HepG2 (cell line): ENCODE data around the gene RRAD. TPM values are rescaled to one million over a fixed set of nuclear protein-coding genes. Genes with fewer than 3 reads are reported as not detected.

Experiments used
- ATAC-seq: fragments of 200-7000 bp; cut with Tn5 transposase; 3 replicates; pipeline ENCODE4 v1.9.1; 2020; ENCODE audit warnings: mild to moderate bottlenecking, moderate library complexity
- BruUV-seq: library from RNA; stranded (reverse); fragments of 400-500 nt; replicated peaks from 2 replicates; lab custom pipeline; 2021; lab: Mats Ljungman, UMichigan
- CTCF ChIA-PET: fragments of 300-600 bp; formaldehyde crosslinking; extraction: SDS; loops from one replicate; lab custom pipeline; 2021; ENCODE audit warnings: low total read pairs, inconsistent platforms, low intra/inter-chr PET ratio; lab: Yijun Ruan, JAX
- POLR2A ChIA-PET: fragments of 350-600 bp; sonication (Branson Sonifier 250); formaldehyde crosslinking; loops from one replicate; lab custom pipeline; 2020; ENCODE audit warnings: antibody characterized with exemption, inconsistent platforms; lab: Yijun Ruan, JAX
- DNase-seq: peaks from one replicate; pipeline ENCODE4 v3.0.0-alpha.2; 2015; ENCODE audit warnings: low spot score
- FAIRE-seq: peaks from 3 replicates; lab custom pipeline; 2011; peaks lifted over from hg19 to GRCh38; lab: Jason Lieb, UNC
- H2AFZ ChIP-seq: one replicate; pipeline ENCODE4 v1.6.1; 2011; ENCODE audit warnings: low read length, inconsistent platforms
- H3K27ac ChIP-seq: fragments of 300-600 bp; 3 replicates; pipeline ENCODE4 v1.8.0; 2011; ENCODE audit warnings: mixed run types, mild to moderate bottlenecking, mixed read lengths, low read length, inconsistent platforms; ENCODE audit not compliant: insufficient read depth; ENCODE audit errors: extremely low read length
- H3K27me3 ChIP-seq, 2 experiments: fragments of 200-600 bp in 1 of 2; 2 replicates in 1 of 2; 3 replicates in 1 of 2; pipeline versions ENCODE4 v1.6.0 to v1.8.0; 2011; ENCODE audit warnings: low read length in 2 of 2, mild to moderate bottlenecking in 2 of 2, moderate library complexity in 2 of 2, inconsistent platforms in 1 of 2; ENCODE audit not compliant: insufficient read depth in 2 of 2, control insufficient read depth in 1 of 2
- H3K36me3 ChIP-seq, 2 experiments: fragments of 200-600 bp in 1 of 2; replicated peaks in 1 of 2; 2 replicates in 1 of 2; 3 replicates in 1 of 2; pipeline versions ENCODE4 v1.5.1 to v1.8.0; 2011; ENCODE audit warnings: low read length in 2 of 2, inconsistent platforms in 1 of 2; ENCODE audit not compliant: insufficient read depth in 2 of 2, control insufficient read depth in 1 of 2
- H3K4me1 ChIP-seq: 2 replicates; pipeline ENCODE4 v1.5.1; 2012; ENCODE audit warnings: low read length, inconsistent platforms; ENCODE audit not compliant: insufficient read depth
- H3K4me2 ChIP-seq: 2 replicates; pipeline ENCODE4 v1.6.0; 2011; ENCODE audit warnings: low read depth, low read length, inconsistent platforms
- H3K4me3 ChIP-seq, 3 experiments: fragments of 200-600 bp in 1 of 3; sonication (generic), shearing (Covaris generic) in 1 of 3; replicated peaks in 1 of 3; 2 replicates each; pipeline ENCODE4 v1.5.1; 2011 to 2016; ENCODE audit warnings: low read length in 3 of 3, inconsistent platforms in 2 of 3, low read depth in 2 of 3, mild to moderate bottlenecking in 2 of 3, control low read depth in 1 of 3, mixed read lengths in 1 of 3; ENCODE audit not compliant: insufficient read depth in 1 of 3
- H3K79me2 ChIP-seq: one replicate; pipeline ENCODE4 v1.6.1; 2011; ENCODE audit warnings: low read length, inconsistent platforms; ENCODE audit not compliant: insufficient read depth
- H3K9ac ChIP-seq: 2 replicates; pipeline ENCODE4 v1.6.0; 2011; ENCODE audit warnings: mild to moderate bottlenecking, low read depth, low read length, inconsistent platforms; ENCODE audit not compliant: insufficient read depth
- H3K9me3 ChIP-seq: 2 replicates; pipeline ENCODE4 v1.5.1; 2012; ENCODE audit warnings: mild to moderate bottlenecking, low read length
- H4K20me1 ChIP-seq: 2 replicates; pipeline ENCODE4 v1.6.0; 2011; ENCODE audit warnings: inconsistent platforms, mild to moderate bottlenecking, low read length, moderate library complexity; ENCODE audit not compliant: insufficient read depth
- DMAP1 ChIP-seq: IDR thresholded peaks from 2 replicates; pipeline ENCODE4 v1.6.1; 2016
- E2F5 ChIP-seq: sonication (generic); formaldehyde crosslinking; conservative IDR thresholded peaks from 2 replicates; pipeline ENCODE4 v1.4.0; 2020; ENCODE audit warnings: missing genetic modification reagents
- FOXO1 ChIP-seq: sonication (generic); formaldehyde crosslinking; IDR thresholded peaks from 2 replicates; pipeline ENCODE4 v1.4.0; 2020; ENCODE audit warnings: missing genetic modification reagents
- GATAD2A ChIP-seq: IDR thresholded peaks from 2 replicates; pipeline ENCODE4 v1.6.1; 2016
- HCFC1 ChIP-seq: fragments of 150-350 bp; IDR thresholded peaks from 2 replicates; pipeline ENCODE4 v1.6.1; 2014; ENCODE audit warnings: low read depth, low read length
- MYPOP ChIP-seq: sonication (generic); formaldehyde crosslinking; IDR thresholded peaks from 2 replicates; pipeline ENCODE4 v1.8.1; 2023; ENCODE audit warnings: mild to moderate bottlenecking, moderate library complexity, missing genetic modification reagents
- NFAT5 ChIP-seq: sonication (generic); formaldehyde crosslinking; IDR thresholded peaks from 2 replicates; pipeline ENCODE4 v1.4.0; 2020; ENCODE audit warnings: missing genetic modification reagents
- NFIC ChIP-seq: IDR thresholded peaks from 2 replicates; pipeline ENCODE4 v1.6.1; 2012; ENCODE audit warnings: mild to moderate bottlenecking, low read length, inconsistent platforms
- RFX1 ChIP-seq: fragments of 450-650 bp; IDR thresholded peaks from 2 replicates; pipeline ENCODE4 v1.6.1; 2017
- SRSF9 ChIP-seq: fragments of 200-400 bp; formaldehyde crosslinking; IDR thresholded peaks from 2 replicates; pipeline ENCODE4 v1.6.1; 2018; ENCODE audit warnings: borderline replicate concordance, mild to moderate bottlenecking, low read depth, low read length; ENCODE audit not compliant: insufficient read depth, poor library complexity, severe bottlenecking
- ZC3H4 ChIP-seq: sonication (generic); formaldehyde crosslinking; IDR thresholded peaks from 2 replicates; pipeline ENCODE4 v1.4.0; 2020; ENCODE audit warnings: missing genetic modification reagents, borderline replicate concordance
- ZMYM4 ChIP-seq: sonication (generic); formaldehyde crosslinking; IDR thresholded peaks from 2 replicates; pipeline ENCODE4 v1.8.1; 2023; ENCODE audit warnings: mild to moderate bottlenecking, missing genetic modification reagents
- ZNF10 ChIP-seq: sonication (generic); formaldehyde crosslinking; IDR thresholded peaks from 2 replicates; pipeline ENCODE4 v1.4.0; 2020; ENCODE audit warnings: mild to moderate bottlenecking, low read depth, missing genetic modification reagents, borderline replicate concordance
- ZNF260 ChIP-seq: sonication (generic); formaldehyde crosslinking; IDR thresholded peaks from 2 replicates; pipeline ENCODE4 v1.4.0; 2020; ENCODE audit warnings: missing genetic modification reagents, low read depth, mild to moderate bottlenecking, borderline replicate concordance
- ZNF274 ChIP-seq: sonication (generic); formaldehyde crosslinking; IDR thresholded peaks from 2 replicates; pipeline ENCODE4 v1.5.1; 2020; ENCODE audit warnings: mild to moderate bottlenecking, missing genetic modification reagents
- ZNF569 ChIP-seq: sonication (generic); formaldehyde crosslinking; IDR thresholded peaks from 2 replicates; pipeline ENCODE4 v1.5.0; 2020; ENCODE audit warnings: mild to moderate bottlenecking, missing genetic modification reagents, moderate library complexity, borderline replicate concordance
- ZNF652 ChIP-seq: IDR thresholded peaks from 2 replicates; pipeline ENCODE4 v1.6.1; 2016; ENCODE audit warnings: low read depth, borderline replicate concordance
- ZNF7 ChIP-seq: IDR thresholded peaks from 2 replicates; pipeline ENCODE4 v1.6.1; 2016; ENCODE audit warnings: missing biosample characterization, missing genetic modification reagents
- WGBS: methylation state at CpG from one replicate; pipeline ENCODE4 v1.1.6; 2017; ENCODE audit warnings: low lambda C conversion rate; 5-methylcytosine and 5-hydroxymethylcytosine counted together
- in situ Hi-C: cut with HindIII; loops from 2 replicates; pipeline ENCODE4 v1.10.0; 2017; ENCODE audit warnings: low pct_unique_long_range_greater_than_20kb; ENCODE audit not compliant: extremely low pct_ligation_motif_present
- intact Hi-C: fragments of 100-400 bp; cut with micrococcal nuclease; formaldehyde crosslinking; loops from one replicate; pipeline ENCODE4 v1.10.0; 2022; ENCODE audit not compliant: unreplicated experiment
- polyA plus RNA-seq, 8 experiments: library from polyadenylated mRNA; depleted of rRNA in 3 of 8; stranded (reverse) in 7 of 8; unstranded in 1 of 8; fragments of >200 nt; fragmentation: Illumina TruSeq in 4 of 8; extraction: Trizol in 4 of 8; gene quantifications; 2 replicates each; pipeline versions ENCODE4 v1.2.1 to v1.2.3, GENCODE V29; 2011 to 2016; ENCODE audit warnings: low read depth in 4 of 8, missing spikeins in 1 of 8, mixed read lengths in 1 of 8; ENCODE audit not compliant: insufficient read depth in 1 of 8
- total RNA-seq, 5 experiments: library from RNA; depleted of rRNA; stranded (reverse); fragments of >200 nt; fragmentation: Illumina TruSeq; extraction: Trizol; gene quantifications; 2 replicates each; pipeline ENCODE4 v1.2.3, GENCODE V29; 2016; ENCODE audit warnings: low read depth in 1 of 5

RRAD gene
- total and polyA plus RNA-seq, 2 of the 13 experiments (the other 11 are each of a cell fraction or from before 2014, with no cell fraction given) = 0.80 to 1.1 TPM

- no peak for TF ChIP-seq ZNF10 (CRISPR knock-in tag)
- no peak for TF ChIP-seq ZC3H4 (CRISPR knock-in tag)
- TF ChIP-seq NFIC = no peak
- no peak for TF ChIP-seq ZNF7
- TF ChIP-seq GATAD2A (CRISPR knock-in tag) = no peak
- no peak for TF ChIP-seq ZNF274 (CRISPR knock-in tag)
- no peak for TF ChIP-seq SRSF9
Measured at GRCh38 chr16:66943426-66944053, 18.2 kb upstream of the RRAD start (continued).

- FAIRE-seq (no peak), ATAC-seq (no peak), DNase-seq (no peak)
- 94% methylated on average over 5 of the region's 5 CpGs for WGBS
- CTCF ChIA-PET = no interaction called here
- in situ Hi-C loops (no loop called here), intact Hi-C loops (no loop called here)
- no peak overlapping the region for H3K4me3 ChIP-seq
- peaks cover 32 to 60% of the 10 kb centered on the region in 2 experiments for H3K36me3 ChIP-seq
- no peaks in the 10 kb centered on the region for H3K79me2 ChIP-seq
- H2AFZ ChIP-seq = no peak overlapping the region
- peaks cover 21% of the 10 kb centered on the region for H3K4me1 ChIP-seq
- no TSS peak for BruUV-seq
- H3K27me3 ChIP-seq = peaks cover 0 to under 1% of the 10 kb centered on the region in 2 experiments; a peak in 1 of 5 replicates
- H3K9ac ChIP-seq = no peak overlapping the region
- no peak overlapping the region for H3K27ac ChIP-seq
- no peaks in the 10 kb centered on the region for H3K9me3 ChIP-seq
- H4K20me1 ChIP-seq = no peaks in the 10 kb centered on the region; the same call in 1 of the 2 replicates
- no peak overlapping the region for H3K4me2 ChIP-seq
- POLR2A ChIA-PET = interaction anchor here (1.2 to 1.4 kb wide), 2 partner anchors 9 to 37 kb away, joined by 3 read pairs; partner anchors contain the start of gene CIAO2B
- TF ChIP-seq SRSF9 (no peak), NFAT5 (CRISPR knock-in tag) (no peak), ZNF652 (CRISPR knock-in tag) (no peak), RFX1 (no peak), FOXO1 (CRISPR knock-in tag) (no peak), E2F5 (no peak), MYPOP (CRISPR knock-in tag) (no peak), ZMYM4 (CRISPR knock-in tag) (no peak), ZNF569 (CRISPR knock-in tag) (no peak), HCFC1 (no peak), DMAP1 (CRISPR knock-in tag) (no peak), ZNF260 (CRISPR knock-in tag) (no peak)
Measured at GRCh38 chr16:66942981-66943380, 17.6 kb upstream of the RRAD start.
